ENCODE measurements around the gene ECEL1. TPM values are rescaled to one million over a fixed set of nuclear protein-coding genes. Genes with fewer than 3 reads are reported as not detected.

The ECEL1 gene
- total RNA-seq, 1 experiment from 2014 or later, result 23.3 TPM

DNA sequence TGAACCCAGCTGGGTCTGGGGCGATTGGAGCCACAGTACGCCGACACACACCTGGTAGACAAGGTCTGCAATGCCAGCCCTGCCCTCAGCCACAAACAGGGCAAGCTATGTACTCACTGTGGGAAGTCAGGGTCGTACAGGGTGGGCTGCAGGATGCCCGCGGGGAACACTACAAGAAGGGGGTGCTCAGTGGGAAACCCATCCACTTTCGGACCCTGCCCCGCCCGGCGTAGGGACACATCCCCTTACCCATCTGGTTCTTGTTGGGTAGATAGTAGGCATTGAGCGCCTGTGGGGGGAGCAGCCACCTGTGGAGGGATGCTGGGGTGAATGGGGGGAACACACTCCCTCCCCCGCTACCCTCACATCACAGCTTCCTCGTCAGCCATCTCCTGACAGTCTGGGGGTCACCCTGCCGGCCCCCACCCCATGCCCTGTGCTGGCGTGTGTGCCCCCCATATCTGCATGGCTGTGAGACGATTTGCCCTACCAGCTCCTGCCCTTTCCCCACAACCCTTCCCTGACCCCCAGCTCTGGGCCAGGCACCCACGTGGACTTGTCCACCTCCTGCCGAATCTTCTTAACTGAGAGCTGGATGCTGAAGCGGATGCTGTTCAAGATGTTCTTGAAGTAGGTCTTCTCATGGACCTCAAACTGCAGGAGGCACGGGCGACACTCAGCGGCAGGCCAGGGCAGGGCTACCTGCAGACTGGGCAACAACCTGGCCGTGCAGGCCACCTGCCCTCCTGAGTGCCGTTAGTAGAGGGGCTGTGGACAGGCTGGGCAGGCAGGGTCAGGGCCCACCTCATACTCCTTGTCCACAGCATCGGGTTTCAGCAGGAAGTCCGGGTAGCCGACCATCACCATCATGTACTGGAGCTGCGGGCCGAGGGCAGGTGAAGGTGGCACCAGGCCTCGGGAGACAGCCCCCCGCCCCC lies 5.1 kb downstream of the ECEL1 start:
- DNase-seq (ENCODE audit: low spot score) (peak; percentile 6), ATAC-seq (no peak)
- no peak overlapping the region for H3K27ac Mint-ChIP-seq
- H3K36me3 Mint-ChIP-seq, result no peaks in the 10 kb centered on the region
- no peaks in the 10 kb centered on the region for H3K9me3 Mint-ChIP-seq
- peaks cover 5% of the 10 kb centered on the region for H3K4me1 Mint-ChIP-seq
- POLR2A ChIA-PET, result no interaction called here
- CTCF ChIA-PET, result interaction anchor here (0.9 to 1.5 kb wide), 2 partner anchors 18 to 30 kb away, joined by 3 read pairs; no protein-coding TSS in a partner anchor
- H3K27me3 Mint-ChIP-seq (ENCODE audit: low read depth), result peaks cover 42% of the 10 kb centered on the region
- TF ChIP-seq, protein P1, sequence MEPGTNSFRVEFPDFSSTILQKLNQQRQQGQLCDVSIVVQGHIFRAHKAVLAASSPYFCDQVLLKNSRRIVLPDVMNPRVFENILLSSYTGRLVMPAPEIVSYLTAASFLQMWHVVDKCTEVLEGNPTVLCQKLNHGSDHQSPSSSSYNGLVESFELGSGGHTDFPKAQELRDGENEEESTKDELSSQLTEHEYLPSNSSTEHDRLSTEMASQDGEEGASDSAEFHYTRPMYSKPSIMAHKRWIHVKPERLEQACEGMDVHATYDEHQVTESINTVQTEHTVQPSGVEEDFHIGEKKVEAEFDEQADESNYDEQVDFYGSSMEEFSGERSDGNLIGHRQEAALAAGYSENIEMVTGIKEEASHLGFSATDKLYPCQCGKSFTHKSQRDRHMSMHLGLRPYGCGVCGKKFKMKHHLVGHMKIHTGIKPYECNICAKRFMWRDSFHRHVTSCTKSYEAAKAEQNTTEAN (CRISPR knock-in tag; IDR thresholded peaks at IDR 0.05), result no peak
- TF ChIP-seq, protein P2, sequence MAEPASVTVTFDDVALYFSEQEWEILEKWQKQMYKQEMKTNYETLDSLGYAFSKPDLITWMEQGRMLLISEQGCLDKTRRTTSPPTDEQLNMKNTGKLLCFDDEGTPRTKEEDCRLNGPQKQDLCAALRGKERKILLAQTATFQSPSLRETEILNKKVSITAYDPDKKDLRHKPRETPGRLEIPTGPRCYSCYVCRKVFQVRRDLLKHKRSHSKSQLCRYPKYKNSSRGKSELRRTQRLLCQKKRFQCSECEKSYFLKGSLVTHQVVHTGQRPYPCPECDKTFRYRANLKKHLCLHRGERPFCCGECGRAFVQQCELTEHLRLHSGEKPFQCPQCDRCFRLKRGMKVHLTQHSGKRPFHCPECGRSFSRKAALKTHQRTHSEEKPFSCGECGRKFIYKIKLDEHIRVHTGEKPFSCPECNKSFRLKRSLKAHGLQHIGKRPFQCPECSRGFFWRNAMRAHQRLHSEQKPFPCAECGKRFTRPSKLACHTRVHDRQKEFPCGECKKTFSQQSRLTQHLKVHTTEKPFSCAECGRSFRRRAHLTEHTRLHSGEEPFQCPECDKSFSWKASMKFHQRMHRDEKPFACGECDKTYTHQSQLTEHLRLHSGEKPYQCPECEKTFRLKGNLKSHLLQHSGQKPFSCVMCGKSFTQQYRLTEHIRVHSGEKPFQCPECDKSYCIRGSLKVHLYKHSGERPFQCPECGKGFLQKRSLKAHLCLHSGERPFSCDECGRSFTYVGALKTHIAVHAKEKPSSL (CRISPR knock-in tag; conservative IDR thresholded peaks at IDR 0.05), result no peak
- no peak for TF ChIP-seq GRHL2 (CRISPR knock-in tag; IDR thresholded peaks at IDR 0.05; ENCODE audit: insufficient replicate concordance, severe bottlenecking)
- no peak for TF ChIP-seq MYBL2 (CRISPR knock-in tag; IDR thresholded peaks at IDR 0.05)
- no peak for TF ChIP-seq NFATC4 (CRISPR knock-in tag; IDR thresholded peaks at IDR 0.05)
- TF ChIP-seq, protein P3, sequence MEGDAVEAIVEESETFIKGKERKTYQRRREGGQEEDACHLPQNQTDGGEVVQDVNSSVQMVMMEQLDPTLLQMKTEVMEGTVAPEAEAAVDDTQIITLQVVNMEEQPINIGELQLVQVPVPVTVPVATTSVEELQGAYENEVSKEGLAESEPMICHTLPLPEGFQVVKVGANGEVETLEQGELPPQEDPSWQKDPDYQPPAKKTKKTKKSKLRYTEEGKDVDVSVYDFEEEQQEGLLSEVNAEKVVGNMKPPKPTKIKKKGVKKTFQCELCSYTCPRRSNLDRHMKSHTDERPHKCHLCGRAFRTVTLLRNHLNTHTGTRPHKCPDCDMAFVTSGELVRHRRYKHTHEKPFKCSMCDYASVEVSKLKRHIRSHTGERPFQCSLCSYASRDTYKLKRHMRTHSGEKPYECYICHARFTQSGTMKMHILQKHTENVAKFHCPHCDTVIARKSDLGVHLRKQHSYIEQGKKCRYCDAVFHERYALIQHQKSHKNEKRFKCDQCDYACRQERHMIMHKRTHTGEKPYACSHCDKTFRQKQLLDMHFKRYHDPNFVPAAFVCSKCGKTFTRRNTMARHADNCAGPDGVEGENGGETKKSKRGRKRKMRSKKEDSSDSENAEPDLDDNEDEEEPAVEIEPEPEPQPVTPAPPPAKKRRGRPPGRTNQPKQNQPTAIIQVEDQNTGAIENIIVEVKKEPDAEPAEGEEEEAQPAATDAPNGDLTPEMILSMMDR (IDR thresholded peaks at IDR 0.05), result no peak
- TF ChIP-seq, protein P4, sequence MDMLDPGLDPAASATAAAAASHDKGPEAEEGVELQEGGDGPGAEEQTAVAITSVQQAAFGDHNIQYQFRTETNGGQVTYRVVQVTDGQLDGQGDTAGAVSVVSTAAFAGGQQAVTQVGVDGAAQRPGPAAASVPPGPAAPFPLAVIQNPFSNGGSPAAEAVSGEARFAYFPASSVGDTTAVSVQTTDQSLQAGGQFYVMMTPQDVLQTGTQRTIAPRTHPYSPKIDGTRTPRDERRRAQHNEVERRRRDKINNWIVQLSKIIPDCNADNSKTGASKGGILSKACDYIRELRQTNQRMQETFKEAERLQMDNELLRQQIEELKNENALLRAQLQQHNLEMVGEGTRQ (CRISPR knock-in tag; IDR thresholded peaks at IDR 0.05), result no peak
- TF ChIP-seq, protein P5, sequence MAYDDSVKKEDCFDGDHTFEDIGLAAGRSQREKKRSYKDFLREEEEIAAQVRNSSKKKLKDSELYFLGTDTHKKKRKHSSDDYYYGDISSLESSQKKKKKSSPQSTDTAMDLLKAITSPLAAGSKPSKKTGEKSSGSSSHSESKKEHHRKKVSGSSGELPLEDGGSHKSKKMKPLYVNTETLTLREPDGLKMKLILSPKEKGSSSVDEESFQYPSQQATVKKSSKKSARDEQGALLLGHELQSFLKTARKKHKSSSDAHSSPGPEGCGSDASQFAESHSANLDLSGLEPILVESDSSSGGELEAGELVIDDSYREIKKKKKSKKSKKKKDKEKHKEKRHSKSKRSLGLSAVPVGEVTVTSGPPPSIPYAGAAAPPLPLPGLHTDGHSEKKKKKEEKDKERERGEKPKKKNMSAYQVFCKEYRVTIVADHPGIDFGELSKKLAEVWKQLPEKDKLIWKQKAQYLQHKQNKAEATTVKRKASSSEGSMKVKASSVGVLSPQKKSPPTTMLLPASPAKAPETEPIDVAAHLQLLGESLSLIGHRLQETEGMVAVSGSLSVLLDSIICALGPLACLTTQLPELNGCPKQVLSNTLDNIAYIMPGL (CRISPR knock-in tag; IDR thresholded peaks at IDR 0.05), result no peak
- no peak for TF ChIP-seq ESRRA (CRISPR knock-in tag; IDR thresholded peaks at IDR 0.05; ENCODE audit: borderline replicate concordance)
- TF ChIP-seq, protein P6, sequence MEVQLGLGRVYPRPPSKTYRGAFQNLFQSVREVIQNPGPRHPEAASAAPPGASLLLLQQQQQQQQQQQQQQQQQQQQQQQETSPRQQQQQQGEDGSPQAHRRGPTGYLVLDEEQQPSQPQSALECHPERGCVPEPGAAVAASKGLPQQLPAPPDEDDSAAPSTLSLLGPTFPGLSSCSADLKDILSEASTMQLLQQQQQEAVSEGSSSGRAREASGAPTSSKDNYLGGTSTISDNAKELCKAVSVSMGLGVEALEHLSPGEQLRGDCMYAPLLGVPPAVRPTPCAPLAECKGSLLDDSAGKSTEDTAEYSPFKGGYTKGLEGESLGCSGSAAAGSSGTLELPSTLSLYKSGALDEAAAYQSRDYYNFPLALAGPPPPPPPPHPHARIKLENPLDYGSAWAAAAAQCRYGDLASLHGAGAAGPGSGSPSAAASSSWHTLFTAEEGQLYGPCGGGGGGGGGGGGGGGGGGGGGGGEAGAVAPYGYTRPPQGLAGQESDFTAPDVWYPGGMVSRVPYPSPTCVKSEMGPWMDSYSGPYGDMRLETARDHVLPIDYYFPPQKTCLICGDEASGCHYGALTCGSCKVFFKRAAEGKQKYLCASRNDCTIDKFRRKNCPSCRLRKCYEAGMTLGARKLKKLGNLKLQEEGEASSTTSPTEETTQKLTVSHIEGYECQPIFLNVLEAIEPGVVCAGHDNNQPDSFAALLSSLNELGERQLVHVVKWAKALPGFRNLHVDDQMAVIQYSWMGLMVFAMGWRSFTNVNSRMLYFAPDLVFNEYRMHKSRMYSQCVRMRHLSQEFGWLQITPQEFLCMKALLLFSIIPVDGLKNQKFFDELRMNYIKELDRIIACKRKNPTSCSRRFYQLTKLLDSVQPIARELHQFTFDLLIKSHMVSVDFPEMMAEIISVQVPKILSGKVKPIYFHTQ (CRISPR knock-in tag; IDR thresholded peaks at IDR 0.05), result no peak
- TF ChIP-seq, protein P7, sequence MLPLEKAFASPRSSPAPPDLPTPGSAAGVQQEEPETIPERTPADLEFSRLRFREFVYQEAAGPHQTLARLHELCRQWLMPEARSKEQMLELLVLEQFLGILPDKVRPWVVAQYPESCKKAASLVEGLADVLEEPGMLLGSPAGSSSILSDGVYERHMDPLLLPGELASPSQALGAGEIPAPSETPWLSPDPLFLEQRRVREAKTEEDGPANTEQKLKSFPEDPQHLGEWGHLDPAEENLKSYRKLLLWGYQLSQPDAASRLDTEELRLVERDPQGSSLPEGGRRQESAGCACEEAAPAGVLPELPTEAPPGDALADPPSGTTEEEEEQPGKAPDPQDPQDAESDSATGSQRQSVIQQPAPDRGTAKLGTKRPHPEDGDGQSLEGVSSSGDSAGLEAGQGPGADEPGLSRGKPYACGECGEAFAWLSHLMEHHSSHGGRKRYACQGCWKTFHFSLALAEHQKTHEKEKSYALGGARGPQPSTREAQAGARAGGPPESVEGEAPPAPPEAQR (CRISPR knock-in tag; IDR thresholded peaks at IDR 0.05), result no peak
- no peak for TF ChIP-seq RORB (CRISPR knock-in tag; IDR thresholded peaks at IDR 0.05)
- TF ChIP-seq, protein P8, sequence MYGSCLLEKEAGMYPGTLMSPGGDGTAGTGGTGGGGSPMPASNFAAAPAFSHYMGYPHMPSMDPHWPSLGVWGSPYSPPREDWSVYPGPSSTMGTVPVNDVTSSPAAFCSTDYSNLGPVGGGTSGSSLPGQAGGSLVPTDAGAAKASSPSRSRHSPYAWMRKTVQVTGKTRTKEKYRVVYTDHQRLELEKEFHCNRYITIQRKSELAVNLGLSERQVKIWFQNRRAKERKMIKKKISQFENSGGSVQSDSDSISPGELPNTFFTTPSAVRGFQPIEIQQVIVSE (CRISPR knock-in tag; IDR thresholded peaks at IDR 0.05; ENCODE audit: borderline replicate concordance), result no peak
- TF ChIP-seq, protein P9, sequence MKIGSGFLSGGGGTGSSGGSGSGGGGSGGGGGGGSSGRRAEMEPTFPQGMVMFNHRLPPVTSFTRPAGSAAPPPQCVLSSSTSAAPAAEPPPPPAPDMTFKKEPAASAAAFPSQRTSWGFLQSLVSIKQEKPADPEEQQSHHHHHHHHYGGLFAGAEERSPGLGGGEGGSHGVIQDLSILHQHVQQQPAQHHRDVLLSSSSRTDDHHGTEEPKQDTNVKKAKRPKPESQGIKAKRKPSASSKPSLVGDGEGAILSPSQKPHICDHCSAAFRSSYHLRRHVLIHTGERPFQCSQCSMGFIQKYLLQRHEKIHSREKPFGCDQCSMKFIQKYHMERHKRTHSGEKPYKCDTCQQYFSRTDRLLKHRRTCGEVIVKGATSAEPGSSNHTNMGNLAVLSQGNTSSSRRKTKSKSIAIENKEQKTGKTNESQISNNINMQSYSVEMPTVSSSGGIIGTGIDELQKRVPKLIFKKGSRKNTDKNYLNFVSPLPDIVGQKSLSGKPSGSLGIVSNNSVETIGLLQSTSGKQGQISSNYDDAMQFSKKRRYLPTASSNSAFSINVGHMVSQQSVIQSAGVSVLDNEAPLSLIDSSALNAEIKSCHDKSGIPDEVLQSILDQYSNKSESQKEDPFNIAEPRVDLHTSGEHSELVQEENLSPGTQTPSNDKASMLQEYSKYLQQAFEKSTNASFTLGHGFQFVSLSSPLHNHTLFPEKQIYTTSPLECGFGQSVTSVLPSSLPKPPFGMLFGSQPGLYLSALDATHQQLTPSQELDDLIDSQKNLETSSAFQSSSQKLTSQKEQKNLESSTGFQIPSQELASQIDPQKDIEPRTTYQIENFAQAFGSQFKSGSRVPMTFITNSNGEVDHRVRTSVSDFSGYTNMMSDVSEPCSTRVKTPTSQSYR (CRISPR knock-in tag; IDR thresholded peaks at IDR 0.05), result no peak
- no peak overlapping the region for H3K4me3 Mint-ChIP-seq
